Measurements from ENCODE around the gene NOL4L. TPM values are rescaled to one million over a fixed set of nuclear protein-coding genes. Genes with fewer than 3 reads are reported as not detected.
A peak's percentile ranks its signal among the peaks of the same experiment; 100 is the strongest.

The NOL4L gene
- total and polyA plus RNA-seq, 2 donors (not counting 3 experiments of a cell fraction or from before 2014, with no cell fraction given), result 55.2 to 79.6 TPM

GRCh38 chr20:32481311-32482142 lies 103.6 kb downstream of the NOL4L start:
- FAIRE-seq (no peak), DNase-seq (ENCODE audit: low read depth, low spot score) (peak; percentile 32)
- Histone ChIP-seq H4K20me1 (replicated peaks; ENCODE audit: control insufficient read depth, extremely low read depth, insufficient read depth, low read length) (peaks cover 2% of the 10 kb centered on the region), H2AFZ (ENCODE audit: low read depth, low read length) (no peak overlapping the region), H3K4me3 (replicated peaks in 1 of 3; ENCODE audit: insufficient read depth in 1 of 3, low read depth in 1 of 3, low read length in 3 of 3) (peak overlapping the region; percentile 85 to 96 (median 89)), H3K27me3 (ENCODE audit: control insufficient read depth in 2 of 2, insufficient read depth in 2 of 2, low read length in 2 of 2) (no peaks in the 10 kb centered on the region), H3K27ac (ENCODE audit: insufficient read depth, low read depth, low read length) (peak overlapping the region; percentile 67), H3K9ac (replicated peaks; ENCODE audit: extremely low read depth, insufficient read depth, low read length) (peak overlapping the region; percentile 84), H3K79me2 (ENCODE audit: control insufficient read depth, insufficient read depth, low read length) (peaks cover 67% of the 10 kb centered on the region), H3K9me1 (replicated peaks; ENCODE audit: control insufficient read depth, extremely low read depth, insufficient read depth, low read length) (no peaks in the 10 kb centered on the region), H3K9me3 (replicated peaks; ENCODE audit: control insufficient read depth, insufficient read depth, low read length) (no peaks in the 10 kb centered on the region), H3K4me2 (ENCODE audit: insufficient read depth, low read length) (peak overlapping the region; percentile 93), H3K4me1 (ENCODE audit: control insufficient read depth, extremely low read depth, insufficient read depth, low read length) (peaks cover 69% of the 10 kb centered on the region), H3K36me3 (ENCODE audit: control insufficient read depth in 2 of 2, extremely low read depth in 1 of 2, insufficient read depth in 2 of 2, low read length in 2 of 2) (no peaks in the 10 kb centered on the region)
- TSS peak; percentile 12 for BruUV-seq (replicated peaks)
- no peak for TF ChIP-seq MYC (IDR thresholded peaks at IDR 0.05; ENCODE audit: low read depth, low read length)
- peak; percentile 50 for TF ChIP-seq GATA2 (IDR thresholded peaks at IDR 0.05; ENCODE audit: insufficient read depth, insufficient read length, low read depth, low read length)
- CTCF ChIA-PET, result interaction anchor here (0.8 to 1.7 kb wide), 12 partner anchors 10 to 123 kb away, joined by 3 to 8 read pairs (median 4); partner anchors contain the start of gene ASXL1
- intact Hi-C loops (cut with micrococcal nuclease) (no loop called here), dilution Hi-C loops (cut with MboI; ENCODE audit: extremely low pct_ligation_motif_present, low sequenced_read_pairs) (no loop called here)
- POLR2A ChIA-PET, result interaction anchor here (1.2 kb wide), 1 partner anchor 14 kb away, joined by 4 read pairs; no protein-coding TSS in a partner anchor

- dilution Hi-C loops (cut with MboI; ENCODE audit: extremely low pct_ligation_motif_present, low sequenced_read_pairs) (no loop called here), intact Hi-C loops (cut with micrococcal nuclease) (no loop called here)
- Histone ChIP-seq H2AFZ (ENCODE audit: low read depth, low read length) (no peak overlapping the region), H3K9me1 (replicated peaks; ENCODE audit: control insufficient read depth, extremely low read depth, insufficient read depth, low read length) (no peaks in the 10 kb centered on the region), H3K4me3 (replicated peaks in 1 of 3; ENCODE audit: insufficient read depth in 1 of 3, low read depth in 1 of 3, low read length in 3 of 3) (peak overlapping the region; percentile 60 to 96 (median 89)), H3K27me3 (ENCODE audit: control insufficient read depth in 2 of 2, insufficient read depth in 2 of 2, low read length in 2 of 2) (no peaks in the 10 kb centered on the region), H3K4me1 (ENCODE audit: control insufficient read depth, extremely low read depth, insufficient read depth, low read length) (peaks cover 71% of the 10 kb centered on the region), H4K20me1 (replicated peaks; ENCODE audit: control insufficient read depth, extremely low read depth, insufficient read depth, low read length) (peaks cover 2% of the 10 kb centered on the region), H3K79me2 (ENCODE audit: control insufficient read depth, insufficient read depth, low read length) (peaks cover 76% of the 10 kb centered on the region), H3K9ac (replicated peaks; ENCODE audit: extremely low read depth, insufficient read depth, low read length) (peak overlapping the region; percentile 59), H3K4me2 (ENCODE audit: insufficient read depth, low read length) (peak overlapping the region; percentile 93), H3K27ac (ENCODE audit: insufficient read depth, low read depth, low read length) (peak overlapping the region; percentile 41), H3K9me3 (replicated peaks; ENCODE audit: control insufficient read depth, insufficient read depth, low read length) (no peaks in the 10 kb centered on the region), H3K36me3 (ENCODE audit: control insufficient read depth in 2 of 2, extremely low read depth in 1 of 2, insufficient read depth in 2 of 2, low read length in 2 of 2) (no peaks in the 10 kb centered on the region)
- peak; percentile 60 for DNase-seq (ENCODE audit: low read depth, low spot score)
- FAIRE-seq, result peak; percentile 55
- TF ChIP-seq GATA2 (IDR thresholded peaks at IDR 0.05; ENCODE audit: insufficient read depth, insufficient read length, low read depth, low read length), result no peak
- TF ChIP-seq CTCF (IDR thresholded peaks at IDR 0.05; ENCODE audit: extremely low read depth in 1 of 2, insufficient read depth in 1 of 2, low read depth in 1 of 2, low read length in 2 of 2), result no peak
- no peak for TF ChIP-seq JUN (IDR thresholded peaks at IDR 0.05; ENCODE audit: borderline replicate concordance, insufficient read depth, insufficient read length, low read depth)
- TF ChIP-seq MAX (IDR thresholded peaks at IDR 0.05; ENCODE audit: insufficient read depth, insufficient read length), result no peak
- no peak for TF ChIP-seq FOS (IDR thresholded peaks at IDR 0.05; ENCODE audit: borderline replicate concordance, insufficient read depth, low read length)
- no peak for TF ChIP-seq EZH2 (IDR thresholded peaks at IDR 0.05; ENCODE audit: borderline replicate concordance, low read depth, low read length, severe bottlenecking)
- no peak for TF ChIP-seq MYC (IDR thresholded peaks at IDR 0.05; ENCODE audit: low read depth, low read length)
- no peak for TF ChIP-seq POLR2A (IDR thresholded peaks at IDR 0.05; ENCODE audit: low read depth, low read length)
- TF ChIP-seq POLR2AphosphoS5 (IDR thresholded peaks at IDR 0.05; ENCODE audit: insufficient read depth, low read depth, low read length), result no peak
- no TSS peak for BruUV-seq (replicated peaks)
- CTCF ChIA-PET, result interaction anchor here (0.6 to 1.7 kb wide), 15 partner anchors 9 to 172 kb away, joined by 3 to 8 read pairs (median 3); partner anchors contain the start of gene ASXL1
- POLR2A ChIA-PET, result interaction anchor here (0.6 to 1.2 kb wide), 2 partner anchors 13 to 46 kb away, joined by 3 to 4 read pairs; no protein-coding TSS in a partner anchor
Observed at GRCh38 chr20:32480371-32481241, 104.5 kb downstream of the NOL4L start.

Data from endothelial cell of umbilical vein (primary cell).